Measurements from ENCODE around the gene SLX4IP. TPM values are rescaled to one million over a fixed set of nuclear protein-coding genes. Genes with fewer than 3 reads are reported as not detected.

The SLX4IP gene
- total and polyA plus RNA-seq, 8 donors = 2.5 to 6.4 (median 2.8) TPM

DNA sequence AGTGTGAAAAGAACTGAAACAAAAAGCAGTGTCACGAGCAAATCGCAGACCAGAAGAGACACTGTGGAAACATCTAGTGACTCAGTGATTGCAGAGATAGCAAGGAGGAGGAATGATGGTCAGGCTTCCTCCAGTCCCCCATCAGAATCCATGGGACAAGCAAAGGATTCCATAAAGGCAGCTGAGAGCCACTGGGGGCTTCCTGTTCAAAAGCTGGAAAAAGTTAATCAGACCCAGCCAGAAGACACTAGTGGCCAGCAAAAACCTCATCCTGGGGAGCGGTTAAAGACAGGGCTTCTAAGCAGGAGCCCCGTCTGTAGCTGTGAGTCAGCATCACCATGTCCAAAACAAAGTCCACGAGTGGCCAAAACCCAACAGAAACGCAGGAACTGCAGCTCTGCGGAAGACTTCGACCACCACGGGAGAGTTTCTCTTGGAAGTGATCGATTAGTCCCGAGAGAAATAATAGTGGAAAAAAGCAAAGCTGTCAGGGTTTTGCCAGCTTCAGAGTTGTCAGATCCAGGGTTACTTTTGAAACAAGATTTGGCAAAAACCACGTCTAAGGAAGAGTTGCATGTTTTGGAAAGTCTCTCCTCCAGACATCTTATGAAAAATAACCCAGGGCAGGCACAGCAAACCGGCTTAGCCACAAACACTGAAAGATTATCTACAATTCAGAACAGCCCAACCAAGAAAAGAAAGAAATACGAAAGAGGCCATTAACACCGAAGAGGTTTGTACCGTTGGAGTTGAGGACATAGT lies 187.7 kb downstream of the SLX4IP start:
- Histone ChIP-seq H3K27me3 (no peaks in the 10 kb centered on the region), H3K4me3 (no peak overlapping the region), H3K36me3 (no peaks in the 10 kb centered on the region), H3K9me3 (no peaks in the 10 kb centered on the region), H3K27ac (peak overlapping the region in 2 of 4 donors; percentile 9 to 38), H3K4me1 (peaks cover 0 to 4% (median 0%) of the 10 kb centered on the region in 3 donors)
- intact Hi-C loops (cut with DNase I) = no loop called here
- peak in 3 of 4 donors; percentile 63 to 71 (median 64) for ATAC-seq
- no peak for FAIRE-seq
- TF ChIP-seq, protein P1, sequence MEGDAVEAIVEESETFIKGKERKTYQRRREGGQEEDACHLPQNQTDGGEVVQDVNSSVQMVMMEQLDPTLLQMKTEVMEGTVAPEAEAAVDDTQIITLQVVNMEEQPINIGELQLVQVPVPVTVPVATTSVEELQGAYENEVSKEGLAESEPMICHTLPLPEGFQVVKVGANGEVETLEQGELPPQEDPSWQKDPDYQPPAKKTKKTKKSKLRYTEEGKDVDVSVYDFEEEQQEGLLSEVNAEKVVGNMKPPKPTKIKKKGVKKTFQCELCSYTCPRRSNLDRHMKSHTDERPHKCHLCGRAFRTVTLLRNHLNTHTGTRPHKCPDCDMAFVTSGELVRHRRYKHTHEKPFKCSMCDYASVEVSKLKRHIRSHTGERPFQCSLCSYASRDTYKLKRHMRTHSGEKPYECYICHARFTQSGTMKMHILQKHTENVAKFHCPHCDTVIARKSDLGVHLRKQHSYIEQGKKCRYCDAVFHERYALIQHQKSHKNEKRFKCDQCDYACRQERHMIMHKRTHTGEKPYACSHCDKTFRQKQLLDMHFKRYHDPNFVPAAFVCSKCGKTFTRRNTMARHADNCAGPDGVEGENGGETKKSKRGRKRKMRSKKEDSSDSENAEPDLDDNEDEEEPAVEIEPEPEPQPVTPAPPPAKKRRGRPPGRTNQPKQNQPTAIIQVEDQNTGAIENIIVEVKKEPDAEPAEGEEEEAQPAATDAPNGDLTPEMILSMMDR (IDR thresholded peaks at IDR 0.05) = no peak
- peak in 1 of 6 donors; percentile 38 for DNase-seq
- WGBS, 2 donors = 86 to 89% methylated on average over 16 of the region's 16 CpGs

DNA sequence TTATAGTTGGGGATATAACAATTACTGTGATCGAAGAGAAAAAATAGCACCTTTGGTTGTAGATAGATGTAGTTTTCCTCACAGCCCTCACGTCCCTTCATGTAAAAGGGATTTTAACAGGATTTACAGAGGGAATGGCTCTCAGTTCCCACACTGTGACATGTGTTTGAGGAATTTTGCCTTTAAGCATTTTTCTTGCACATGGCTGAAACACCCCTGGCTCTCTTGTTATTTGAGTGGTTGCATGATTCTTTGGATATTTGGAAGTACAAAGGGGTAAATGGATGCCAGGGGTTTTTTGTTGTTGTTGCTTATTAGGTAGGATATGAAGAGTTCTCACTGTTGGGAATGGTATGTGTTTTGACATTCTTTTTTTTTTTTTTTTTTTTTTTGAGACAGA lies 190.5 kb downstream of the SLX4IP start:
- no peak for DNase-seq
- WGBS, 2 donors = 95 to 100% methylated on average over 2 of the region's 2 CpGs
- H3K9me3 ChIP-seq = no peaks in the 10 kb centered on the region
- TF ChIP-seq, protein P1 (IDR thresholded peaks at IDR 0.05) = no peak
- no peaks in the 10 kb centered on the region for H3K36me3 ChIP-seq
- intact Hi-C loops (cut with DNase I) = no loop called here
- H3K27me3 ChIP-seq = no peaks in the 10 kb centered on the region
- no peak for FAIRE-seq
- no peak overlapping the region for H3K27ac ChIP-seq
- H3K4me1 ChIP-seq = peaks cover 0 to 4% (median 0%) of the 10 kb centered on the region in 3 donors
- no peak for ATAC-seq
- H3K4me3 ChIP-seq = no peak overlapping the region

DNA sequence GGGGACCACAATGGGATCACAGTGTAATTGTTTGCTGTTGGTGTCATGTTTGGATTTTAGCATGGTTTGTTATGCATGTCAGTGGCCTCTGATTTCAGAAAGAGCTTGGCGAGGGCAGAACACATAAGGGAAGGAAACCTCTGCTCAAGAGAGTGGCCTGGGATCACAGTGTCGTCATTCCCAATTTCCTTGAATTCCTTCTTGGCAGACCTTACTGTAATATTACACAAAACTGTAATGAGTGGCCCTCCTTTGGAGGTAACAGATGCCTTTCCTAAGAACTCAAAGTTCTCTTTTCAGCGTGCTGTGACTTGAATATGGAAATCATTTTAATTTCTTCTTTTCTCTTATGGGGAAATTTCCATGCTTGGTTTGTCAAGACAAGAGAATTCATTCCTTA lies 191.8 kb downstream of the SLX4IP start:
- WGBS, 2 donors = 84 to 87% methylated on average over 3 of the region's 3 CpGs
- Histone ChIP-seq H3K36me3 (no peaks in the 10 kb centered on the region), H3K9me3 (no peaks in the 10 kb centered on the region), H3K27ac (no peak overlapping the region), H3K4me3 (no peak overlapping the region), H3K4me1 (peaks cover 0 to 4% (median 0%) of the 10 kb centered on the region in 3 donors), H3K27me3 (no peaks in the 10 kb centered on the region)
- DNase-seq (no peak), ATAC-seq (peak in 2 of 4 donors; percentile 35 to 50), FAIRE-seq (no peak)
- TF ChIP-seq, protein P1 (IDR thresholded peaks at IDR 0.05) = no peak
- intact Hi-C loops (cut with DNase I) = no loop called here

DNA sequence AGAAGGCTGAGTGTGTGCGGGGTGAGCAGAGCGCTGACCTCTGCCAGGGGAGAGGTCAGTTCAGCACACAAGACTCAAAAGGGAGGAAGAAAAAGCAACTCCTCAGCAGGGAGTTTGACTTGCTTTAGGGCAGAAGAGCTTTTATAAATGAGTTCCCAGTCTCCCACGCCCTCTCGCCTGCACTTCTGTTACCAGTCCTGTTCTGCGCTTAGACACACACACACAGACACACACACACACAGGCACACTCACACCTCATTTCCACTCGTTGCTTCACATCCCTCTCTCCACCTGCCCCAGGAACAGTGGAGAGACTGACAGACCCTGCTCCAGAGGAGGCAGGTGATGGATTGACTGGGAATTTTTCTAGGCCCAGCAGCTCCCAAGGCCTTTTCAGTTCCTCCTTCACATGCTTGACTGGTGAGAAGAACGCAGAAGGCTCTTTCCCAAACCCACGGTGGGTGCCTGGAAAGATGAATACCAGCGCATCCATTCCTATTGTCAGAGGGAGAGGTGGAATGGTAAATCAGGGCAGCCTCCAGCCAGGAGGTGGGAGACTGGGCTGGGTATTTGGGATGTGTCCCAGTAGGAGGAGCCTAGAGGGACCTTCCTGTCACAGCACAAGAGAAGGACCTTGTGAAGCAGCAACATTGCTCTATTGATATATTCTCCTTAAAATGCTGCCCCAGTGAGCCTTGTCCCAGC lies 195.0 kb downstream of the SLX4IP start:
- FAIRE-seq (no peak), DNase-seq (no peak)

More for the DNA sequence above, 195.0 kb downstream of the SLX4IP start:
- Histone ChIP-seq H3K36me3 (no peaks in the 10 kb centered on the region), H3K27ac (no peak overlapping the region), H3K9me3 (no peaks in the 10 kb centered on the region), H3K4me1 (peaks cover 0 to 4% (median 0%) of the 10 kb centered on the region in 3 donors), H3K27me3 (no peaks in the 10 kb centered on the region), H3K4me3 (no peak overlapping the region)
- TF ChIP-seq, protein P1 (IDR thresholded peaks at IDR 0.05) = no peak
- 91 to 93% methylated on average over 9 of the region's 9 CpGs for WGBS, 2 donors
- intact Hi-C loops (cut with DNase I) = no loop called here
- no peak for ATAC-seq

Measured in pancreas (tissue), 10 donors.